Measurements from ENCODE around the gene MAPKAPK2.

DNA sequence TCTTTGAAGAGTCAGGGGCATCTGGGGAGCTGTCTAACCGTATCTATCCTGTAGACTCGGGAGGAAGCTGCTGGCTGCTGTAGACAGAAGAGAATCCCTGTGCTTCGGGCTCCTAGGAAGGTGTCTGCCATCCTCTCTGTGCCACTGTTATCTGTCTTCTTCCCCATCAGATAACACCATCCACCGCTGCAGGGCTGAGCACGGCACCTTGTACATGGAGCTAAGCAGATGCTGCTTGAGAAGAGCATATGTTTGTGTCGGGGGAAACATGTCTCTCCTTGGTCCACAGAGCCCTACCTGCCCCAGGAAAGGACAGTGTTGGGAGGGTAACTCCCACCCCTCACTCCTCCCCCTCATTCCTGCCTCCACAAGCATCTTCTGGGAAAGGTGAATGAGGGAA, 1.4 kb upstream of the MAPKAPK2 start:
- TF ChIP-seq, protein P1, sequence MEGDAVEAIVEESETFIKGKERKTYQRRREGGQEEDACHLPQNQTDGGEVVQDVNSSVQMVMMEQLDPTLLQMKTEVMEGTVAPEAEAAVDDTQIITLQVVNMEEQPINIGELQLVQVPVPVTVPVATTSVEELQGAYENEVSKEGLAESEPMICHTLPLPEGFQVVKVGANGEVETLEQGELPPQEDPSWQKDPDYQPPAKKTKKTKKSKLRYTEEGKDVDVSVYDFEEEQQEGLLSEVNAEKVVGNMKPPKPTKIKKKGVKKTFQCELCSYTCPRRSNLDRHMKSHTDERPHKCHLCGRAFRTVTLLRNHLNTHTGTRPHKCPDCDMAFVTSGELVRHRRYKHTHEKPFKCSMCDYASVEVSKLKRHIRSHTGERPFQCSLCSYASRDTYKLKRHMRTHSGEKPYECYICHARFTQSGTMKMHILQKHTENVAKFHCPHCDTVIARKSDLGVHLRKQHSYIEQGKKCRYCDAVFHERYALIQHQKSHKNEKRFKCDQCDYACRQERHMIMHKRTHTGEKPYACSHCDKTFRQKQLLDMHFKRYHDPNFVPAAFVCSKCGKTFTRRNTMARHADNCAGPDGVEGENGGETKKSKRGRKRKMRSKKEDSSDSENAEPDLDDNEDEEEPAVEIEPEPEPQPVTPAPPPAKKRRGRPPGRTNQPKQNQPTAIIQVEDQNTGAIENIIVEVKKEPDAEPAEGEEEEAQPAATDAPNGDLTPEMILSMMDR (optimal IDR thresholded peaks at IDR 0.05 in 1 of 3, IDR thresholded peaks at IDR 0.05 in 1 of 3, conservative IDR thresholded peaks at IDR 0.05 in 1 of 3; ENCODE audit: extremely low read depth in 1 of 3, insufficient read depth in 2 of 3, low read length in 3 of 3), result no peak
- no peak for TF ChIP-seq EZH2 (IDR thresholded peaks at IDR 0.05; ENCODE audit: low read length)
